HG03571 (cell line): ENCODE results near the gene TBC1D3B.
"Not testable (repeated sequence)": the region's sequence is repeated elsewhere in the genome, so short reads cannot be mapped to it uniquely, and the experiment has no call there.

ENCODE experiments used
- ATAC-seq: cut with Tn5 transposase; IDR thresholded peaks from one replicate; pipeline ENCODE4 v1.9.1; 2021; ENCODE audit not compliant: unreplicated experiment

The TBC1D3B gene

GRCh38 chr17:36201506-36201905, 25.1 kb upstream of the TBC1D3B start:
- ATAC-seq = not testable (repeated sequence)

GRCh38 chr17:36201102-36201501, 24.7 kb upstream of the TBC1D3B start:
- not testable (repeated sequence) for ATAC-seq

DNA sequence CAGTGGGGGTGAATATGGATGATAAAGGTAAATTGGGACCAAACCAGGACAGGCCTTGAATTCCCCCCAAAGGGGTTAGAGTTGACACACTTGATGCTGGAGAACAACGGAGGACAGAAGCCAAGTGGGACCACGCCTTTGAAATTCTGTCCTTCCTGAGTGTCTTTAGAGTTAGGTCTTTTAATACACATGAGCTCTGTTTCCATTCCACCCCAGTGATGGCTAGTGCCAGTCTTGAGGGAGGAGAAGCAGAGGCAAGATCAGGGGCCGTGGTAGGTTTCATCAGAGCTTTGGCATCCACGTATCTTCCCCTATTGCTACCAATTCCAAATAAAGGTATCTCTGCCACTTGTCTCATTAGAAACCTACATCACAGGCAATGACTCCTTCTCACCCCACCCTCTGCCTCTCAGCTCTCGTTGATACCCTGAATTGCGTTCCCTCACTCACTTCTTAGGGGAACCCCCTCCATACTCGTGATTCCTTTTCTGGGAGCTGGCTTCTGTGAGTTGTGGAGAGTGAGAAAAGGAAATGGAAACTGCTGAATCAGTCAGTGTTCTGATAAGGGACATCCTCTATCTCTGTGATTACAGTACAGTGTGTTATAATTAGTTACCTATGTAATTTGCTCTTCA, 22.5 kb upstream of the TBC1D3B start:
- ATAC-seq = no peak

GRCh38 chr17:36197387-36197703, 20.9 kb upstream of the TBC1D3B start:
- no peak for ATAC-seq

GRCh38 chr17:36196131-36196486, 19.7 kb upstream of the TBC1D3B start:
- ATAC-seq = no peak

- no peak for ATAC-seq
Observed at GRCh38 chr17:36195434-36196130, 19.1 kb upstream of the TBC1D3B start.

DNA sequence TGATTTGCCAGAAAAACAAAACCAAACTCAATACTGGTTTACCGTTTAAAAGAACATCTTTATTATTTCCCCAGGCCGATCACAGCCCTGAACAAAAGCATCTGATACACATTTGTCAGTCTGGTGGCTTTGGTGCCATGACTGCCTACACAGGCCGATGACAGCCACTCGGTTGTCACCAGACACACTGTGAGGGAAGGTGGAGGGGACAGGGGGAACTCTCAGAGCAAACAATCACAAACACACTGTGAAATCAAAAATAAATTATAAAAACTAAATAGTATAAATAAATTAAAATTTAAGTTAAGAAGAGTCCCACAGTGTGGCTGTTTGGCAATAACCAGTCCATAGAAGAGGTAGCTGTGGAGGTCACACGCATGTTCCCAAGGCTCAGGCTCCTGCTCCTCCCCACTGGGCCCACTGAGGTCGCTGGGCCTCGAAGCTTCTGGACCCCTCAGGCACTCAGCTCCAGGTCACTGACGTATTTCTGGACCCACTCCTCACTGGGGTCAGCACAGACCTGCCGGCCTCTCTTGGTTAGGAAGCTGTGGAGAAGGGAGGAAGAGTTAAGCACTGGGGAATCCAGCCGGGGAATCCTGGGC, 18.5 kb upstream of the TBC1D3B start:
- not testable (repeated sequence) for ATAC-seq

DNA sequence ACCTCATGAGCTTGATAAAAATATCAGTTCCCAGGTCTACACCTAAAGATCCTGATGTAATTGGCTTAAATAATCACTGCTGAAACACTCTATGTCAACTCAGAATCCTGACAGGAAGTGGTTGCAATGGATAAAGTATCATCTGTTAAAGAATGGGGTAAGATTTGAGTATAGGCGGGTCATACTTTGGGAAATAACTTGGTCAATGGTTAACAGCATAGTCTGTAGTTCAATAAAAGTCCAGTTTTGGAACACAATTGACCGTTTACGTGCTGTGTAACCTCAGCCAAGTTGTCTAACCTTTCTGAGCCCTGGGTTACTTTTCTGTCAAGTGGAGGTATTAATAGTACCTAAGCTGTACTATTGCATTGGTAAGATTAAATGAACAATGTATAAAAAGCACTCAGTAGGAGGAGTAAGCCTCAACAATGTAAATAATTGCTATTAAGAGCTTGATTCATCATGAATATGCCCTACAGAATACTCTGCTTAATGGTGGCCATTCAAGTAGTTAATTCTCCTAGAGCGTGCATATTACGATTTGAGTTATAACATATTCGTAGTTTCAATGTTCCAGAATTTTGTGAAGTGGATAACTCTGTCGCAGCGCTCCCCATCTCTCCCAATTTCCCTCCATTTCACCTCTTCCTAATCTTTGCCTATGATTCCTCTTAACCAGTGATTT, 17.9 kb upstream of the TBC1D3B start:
- ATAC-seq = not testable (repeated sequence)

DNA sequence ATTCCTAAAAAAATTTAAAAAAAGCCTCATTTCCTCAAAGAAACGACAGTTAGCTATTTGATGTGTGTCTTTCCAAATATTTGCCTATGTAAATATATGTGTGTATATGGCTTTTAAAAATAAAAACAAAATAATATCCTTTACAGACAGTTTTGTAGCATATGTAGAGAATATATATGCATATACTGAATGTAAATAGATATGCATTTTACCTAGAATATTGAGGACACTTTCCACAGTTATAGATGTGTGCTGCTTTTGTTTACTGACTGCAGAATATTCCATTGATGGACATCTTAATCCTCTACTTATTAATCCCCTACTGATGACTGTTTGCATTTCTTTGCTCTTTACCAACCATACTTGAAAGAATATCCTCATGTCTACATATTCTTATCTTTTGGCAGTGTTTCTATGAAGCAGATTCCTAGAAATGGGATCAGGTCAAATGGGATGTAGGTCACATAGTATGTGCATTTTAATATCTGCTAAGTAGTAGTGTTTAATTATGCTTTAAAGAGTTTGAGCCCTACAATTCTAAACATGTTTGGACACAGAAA, 16.9 kb upstream of the TBC1D3B start:
- no peak for ATAC-seq

- not testable (repeated sequence) for ATAC-seq
Observed at GRCh38 chr17:36190549-36191330, 14.3 kb upstream of the TBC1D3B start.

DNA sequence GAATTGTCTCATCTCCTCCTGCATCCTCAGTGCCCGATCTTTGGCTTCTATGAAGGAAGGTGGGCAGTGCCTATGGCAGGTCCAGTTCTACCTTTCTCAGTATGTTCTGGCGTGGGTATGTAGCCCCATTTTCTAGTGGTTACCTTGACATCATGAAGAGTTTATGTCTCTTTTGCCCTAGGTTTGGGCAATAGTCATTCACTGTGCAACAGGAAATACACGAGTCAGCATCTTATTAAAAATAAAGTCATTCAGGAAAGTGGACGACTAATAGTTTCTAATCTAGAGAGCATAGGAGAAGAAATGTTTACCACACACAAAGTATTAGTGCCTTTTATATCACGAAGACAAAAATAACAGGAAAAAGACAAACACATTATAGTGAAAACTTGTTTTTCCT, 13.6 kb upstream of the TBC1D3B start:
- not testable (repeated sequence) for ATAC-seq

DNA sequence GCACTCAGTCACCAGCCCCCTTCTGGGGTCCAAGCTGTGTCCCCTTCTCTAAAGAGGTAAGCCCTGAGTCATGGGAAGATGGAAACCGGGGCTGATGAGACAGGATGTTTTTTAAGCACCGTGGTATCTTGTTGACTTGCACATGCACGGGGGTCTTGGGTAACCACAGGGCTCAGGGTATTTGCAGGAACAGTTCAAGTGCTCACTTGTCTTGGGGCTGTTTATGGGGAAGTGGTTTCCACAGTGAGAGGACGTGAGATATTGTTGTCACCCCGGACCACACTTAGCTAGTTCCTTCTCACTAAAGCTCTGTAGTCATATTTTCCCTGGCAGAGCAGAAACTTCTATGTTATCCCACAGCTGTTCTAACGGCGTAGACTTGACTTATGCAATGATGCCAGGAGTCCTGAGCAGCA, 12.5 kb upstream of the TBC1D3B start:
- ATAC-seq = no peak

DNA sequence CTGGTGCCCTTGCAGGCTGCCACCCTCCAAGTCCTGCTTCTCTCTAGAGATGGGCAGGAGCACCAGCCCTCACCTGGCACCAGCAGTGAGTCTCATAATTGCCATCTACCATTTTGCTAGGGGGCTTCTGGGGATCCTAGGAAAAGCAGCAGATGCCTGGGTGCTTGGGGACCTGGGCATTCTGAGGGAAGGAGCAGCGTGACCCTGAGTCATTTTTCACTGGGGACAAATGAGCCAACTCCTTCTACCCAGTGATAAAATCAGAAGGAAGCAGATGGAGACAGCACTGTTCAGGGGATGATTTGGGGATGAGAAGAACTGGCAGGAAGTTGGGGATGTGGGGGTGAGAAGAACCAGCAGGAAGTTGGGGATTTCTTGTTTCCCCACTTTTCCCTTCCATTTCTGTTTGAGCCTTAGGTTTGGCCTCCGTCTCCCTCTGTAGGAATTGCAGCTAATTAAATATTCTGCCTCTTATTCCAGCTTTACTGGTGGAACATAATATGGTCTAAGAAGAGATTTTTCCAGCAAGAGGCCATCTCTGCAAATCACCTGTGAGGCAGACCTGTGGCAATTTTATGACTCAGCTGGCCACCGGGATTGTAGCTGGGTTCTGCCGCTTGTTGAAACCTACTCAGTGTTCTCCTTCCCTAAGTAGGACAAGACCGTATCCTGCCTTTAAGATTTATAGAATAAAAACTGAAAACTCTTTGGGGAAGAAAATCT, 11.7 kb upstream of the TBC1D3B start:
- ATAC-seq = not testable (repeated sequence)

DNA sequence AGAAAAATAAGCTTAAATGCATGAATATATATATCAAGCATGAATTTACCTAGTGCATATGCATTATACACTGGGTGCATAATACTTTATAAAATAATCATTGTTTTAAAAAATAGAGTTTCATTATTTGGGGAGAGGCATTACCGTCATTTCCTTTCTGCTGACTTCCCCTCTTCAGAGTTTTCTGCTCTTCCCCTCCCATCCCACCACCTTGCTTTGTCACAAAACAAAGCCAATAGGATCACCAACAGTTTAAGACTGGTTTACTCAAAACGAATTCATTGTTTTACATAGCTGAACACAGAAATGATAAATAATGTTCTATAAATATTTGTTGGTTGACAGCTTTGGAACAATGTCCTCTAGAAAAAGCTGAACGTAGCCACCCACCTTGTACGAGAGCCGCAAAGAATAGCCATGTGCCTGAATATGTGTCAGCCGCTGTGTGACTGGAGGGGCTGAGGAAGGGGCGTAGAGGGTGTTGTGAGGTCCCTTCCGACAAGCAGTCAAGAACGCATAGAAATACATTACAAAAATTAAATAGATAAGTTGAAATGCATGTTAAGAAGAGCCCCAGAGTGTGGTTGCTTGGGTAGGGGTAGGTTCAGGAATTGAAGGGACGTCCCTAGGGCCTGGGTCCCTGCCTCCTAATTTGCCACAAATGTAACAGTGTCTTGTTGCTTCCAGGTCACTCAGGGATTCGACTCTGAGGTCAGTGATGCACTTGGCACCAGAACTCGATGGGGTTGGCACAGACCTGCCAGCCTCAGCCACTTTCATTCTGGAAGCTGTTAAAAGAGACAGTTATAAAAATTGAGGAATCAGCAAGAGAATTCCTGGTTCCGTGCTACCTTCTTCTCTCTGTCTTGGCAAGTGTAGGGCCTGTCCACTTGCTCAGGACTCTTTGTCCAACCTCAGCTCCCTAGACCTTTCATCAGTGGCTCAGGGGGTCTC, 10.7 kb upstream of the TBC1D3B start:
- not testable (repeated sequence) for ATAC-seq

DNA sequence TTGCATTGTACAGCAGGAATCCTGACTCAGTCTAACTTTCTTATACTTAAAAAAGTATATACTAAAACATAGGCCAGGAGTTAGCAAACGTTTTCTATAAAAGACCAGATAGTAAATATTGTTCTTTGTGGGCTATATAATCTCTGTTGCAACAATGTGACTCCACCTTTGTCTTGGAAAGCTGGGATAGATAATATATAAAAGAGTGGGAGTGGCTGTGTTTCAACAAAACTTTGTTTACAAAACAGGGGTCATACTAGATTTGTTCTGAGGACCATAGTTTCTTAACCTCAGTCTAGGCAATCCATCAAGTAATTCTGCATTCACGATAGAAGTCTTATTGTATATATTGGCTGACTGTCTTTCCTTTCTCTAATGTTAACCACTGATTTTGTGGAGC, 9.0 kb upstream of the TBC1D3B start:
- ATAC-seq = no peak

GRCh38 chr17:36184023-36184765, 7.8 kb upstream of the TBC1D3B start:
- ATAC-seq = no peak

- no peak for ATAC-seq
Observed at GRCh38 chr17:36183001-36183971, 6.8 kb upstream of the TBC1D3B start.
